GM19023 (cell line): ENCODE results near the gene IFIH1.

Experiments
- ATAC-seq: cut with Tn5 transposase; IDR thresholded peaks from one replicate; pipeline ENCODE4 v1.9.1; 2021; ENCODE audit warnings: mild to moderate bottlenecking, moderate library complexity; ENCODE audit not compliant: unreplicated experiment

Gene IFIH1

GRCh38 chr2:162219426-162219825, 99.1 kb downstream of the IFIH1 start:
- ATAC-seq = no peak

- ATAC-seq = no peak
Observed at GRCh38 chr2:162217598-162217997, 100.9 kb downstream of the IFIH1 start.
